KBM-7 (cell line): ENCODE results near the gene UFD1.
"Not testable (repeated sequence)": the region's sequence is repeated elsewhere in the genome, so short reads cannot be mapped to it uniquely, and the experiment has no call there.

Experiments
- DNase-seq: peaks from one replicate; pipeline ENCODE4 v3.0.0-alpha.2; 2015
- in situ Hi-C: fragments of 300-500 bp; cut with MboI; formaldehyde crosslinking; loops from 2 replicates; pipeline ENCODE4 v1.14.3; 2020; ENCODE audit warnings: low sequenced_read_pairs, low pct_unique_long_range_greater_than_20kb, mixed read lengths

Gene UFD1

DNA sequence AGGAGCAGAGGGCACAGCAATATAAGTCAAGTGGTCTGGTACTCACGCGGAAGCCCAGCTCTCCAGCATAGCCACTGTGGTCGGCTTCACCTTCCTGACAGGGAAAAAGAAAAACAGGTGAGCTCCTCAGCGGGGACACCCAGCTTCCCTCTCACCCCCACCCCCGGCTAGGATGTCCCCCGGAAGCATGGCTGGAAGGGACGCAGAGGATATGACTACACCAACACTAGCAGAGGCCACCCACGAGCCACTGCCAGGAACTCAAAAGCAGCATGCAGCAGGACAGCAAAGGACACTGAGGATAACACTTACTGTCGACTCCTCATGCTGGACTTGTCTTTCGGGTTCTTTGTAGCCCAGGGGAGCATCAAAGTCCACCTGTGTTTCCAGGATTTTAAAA lies 22.5 kb downstream of the UFD1 start:
- in situ Hi-C loops = no loop called here
- no peak for DNase-seq

DNA sequence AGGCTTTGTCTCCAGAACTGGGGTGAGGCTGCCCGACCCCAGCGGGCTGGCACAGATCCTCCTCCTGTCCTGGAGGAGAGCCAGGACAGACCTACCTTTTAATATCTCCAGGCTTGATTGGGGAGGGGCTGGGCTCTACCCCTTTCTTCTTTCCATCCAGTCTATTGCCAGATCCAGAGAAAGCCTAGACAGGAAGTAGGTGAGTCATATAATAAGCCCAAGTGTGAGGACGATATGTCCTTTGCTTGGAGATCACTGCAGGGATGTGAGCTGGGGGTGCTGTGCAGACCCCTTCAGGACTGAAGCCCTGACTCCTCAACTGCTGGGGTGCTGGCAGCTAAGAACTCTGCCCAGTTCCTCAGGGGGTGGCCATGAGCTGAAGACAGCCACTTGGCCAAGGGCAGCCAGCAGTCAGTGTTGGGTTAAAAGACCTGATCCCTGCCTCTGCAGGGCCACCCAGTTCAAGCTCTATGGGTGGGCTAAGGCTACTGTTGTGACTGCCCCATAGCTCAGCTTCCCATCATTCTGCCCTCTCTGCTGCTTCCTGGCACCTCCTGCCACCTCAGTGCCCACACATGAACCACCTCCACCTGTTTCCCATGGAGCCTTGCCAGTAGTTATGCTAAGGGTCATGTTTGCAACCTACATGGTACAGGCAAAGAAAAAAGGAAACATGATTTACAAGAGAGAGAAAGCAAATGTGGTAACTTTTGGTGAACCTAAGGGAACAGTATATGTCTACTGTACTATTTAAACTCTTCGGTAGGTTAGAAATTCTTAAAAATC lies 23.2 kb downstream of the UFD1 start:
- DNase-seq = no peak
- in situ Hi-C loops = no loop called here

DNA sequence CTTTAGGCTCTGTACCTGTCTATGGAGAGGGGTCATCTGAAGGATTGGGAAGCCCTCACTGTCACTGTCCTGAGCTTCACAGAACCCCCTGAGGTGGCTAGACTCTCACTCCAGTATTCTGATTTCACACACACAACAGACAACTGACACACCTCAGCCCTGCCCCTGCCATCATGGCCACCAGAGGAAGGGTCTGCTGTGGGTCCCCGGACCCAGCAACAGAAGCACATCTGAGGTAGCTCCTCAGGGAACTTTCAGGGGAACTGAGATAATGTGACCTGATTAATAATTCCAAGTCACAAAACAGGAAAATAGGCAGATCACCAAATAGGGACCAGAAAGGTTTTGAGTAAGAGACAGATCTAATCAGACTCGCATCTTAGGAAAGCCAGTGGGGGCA lies 24.0 kb downstream of the UFD1 start:
- in situ Hi-C loops = no loop called here
- no peak for DNase-seq

DNA sequence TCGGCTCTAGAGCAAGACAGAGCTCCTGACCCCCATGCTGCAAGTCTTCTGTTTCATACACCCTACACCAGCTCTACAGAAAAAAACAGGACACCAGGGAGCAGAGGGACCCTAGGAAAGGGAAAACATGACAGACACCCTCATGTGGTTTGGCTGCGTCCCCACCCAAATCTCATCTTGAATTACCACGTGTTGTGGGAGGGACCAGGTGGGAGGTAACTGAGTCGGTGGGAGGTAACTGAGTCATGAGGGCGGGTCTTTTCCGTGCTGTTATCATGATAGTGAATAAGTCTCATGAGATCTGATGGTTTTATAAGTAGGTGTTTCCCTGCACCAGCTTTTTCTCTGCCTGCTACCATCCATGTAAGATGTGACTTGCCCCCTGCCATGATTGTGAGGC lies 24.8 kb downstream of the UFD1 start:
- DNase-seq = no peak
- in situ Hi-C loops = no loop called here

DNA sequence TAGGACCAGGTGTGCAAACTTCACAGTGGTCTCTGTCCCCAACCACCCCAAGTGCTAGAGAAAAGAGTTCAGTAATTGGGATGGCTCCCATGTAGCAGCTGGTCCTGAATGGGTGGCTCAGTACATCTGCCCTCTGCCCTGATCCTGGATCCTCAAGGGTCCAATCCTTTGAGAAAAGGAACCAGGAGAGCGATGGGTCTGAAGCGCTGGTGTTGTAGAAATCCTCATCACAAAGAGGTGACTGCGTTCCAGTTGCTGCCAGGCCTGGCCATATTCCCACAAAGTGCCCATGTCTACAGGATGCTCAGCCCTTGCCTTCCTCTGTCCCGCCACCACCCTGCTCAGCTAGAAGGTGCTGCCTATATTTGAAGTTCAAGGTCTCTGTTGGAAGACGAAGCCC lies 25.3 kb downstream of the UFD1 start:
- in situ Hi-C loops = no loop called here

DNA sequence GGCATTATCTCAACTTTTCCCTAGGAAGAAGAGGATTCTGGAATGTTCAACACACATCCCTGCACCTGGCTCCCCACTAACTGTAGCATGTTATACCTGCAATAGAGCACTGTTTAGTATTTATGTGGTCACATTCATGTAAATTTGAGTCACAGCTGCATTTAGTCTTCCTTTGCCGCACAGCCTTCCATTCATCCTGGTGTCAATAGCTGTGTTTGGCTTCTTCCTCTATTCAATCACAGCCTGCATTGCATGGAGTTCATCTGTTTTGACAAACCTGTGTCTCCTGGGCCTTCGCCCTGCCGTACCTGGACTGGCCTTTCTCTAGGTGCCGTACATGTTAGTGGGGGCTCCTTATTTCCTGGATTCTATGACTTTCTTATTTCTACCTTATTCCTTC lies 27.4 kb downstream of the UFD1 start:
- no peak for DNase-seq
- in situ Hi-C loops = no loop called here

More for the DNA sequence above, 25.3 kb downstream of the UFD1 start:
- no peak for DNase-seq

DNA sequence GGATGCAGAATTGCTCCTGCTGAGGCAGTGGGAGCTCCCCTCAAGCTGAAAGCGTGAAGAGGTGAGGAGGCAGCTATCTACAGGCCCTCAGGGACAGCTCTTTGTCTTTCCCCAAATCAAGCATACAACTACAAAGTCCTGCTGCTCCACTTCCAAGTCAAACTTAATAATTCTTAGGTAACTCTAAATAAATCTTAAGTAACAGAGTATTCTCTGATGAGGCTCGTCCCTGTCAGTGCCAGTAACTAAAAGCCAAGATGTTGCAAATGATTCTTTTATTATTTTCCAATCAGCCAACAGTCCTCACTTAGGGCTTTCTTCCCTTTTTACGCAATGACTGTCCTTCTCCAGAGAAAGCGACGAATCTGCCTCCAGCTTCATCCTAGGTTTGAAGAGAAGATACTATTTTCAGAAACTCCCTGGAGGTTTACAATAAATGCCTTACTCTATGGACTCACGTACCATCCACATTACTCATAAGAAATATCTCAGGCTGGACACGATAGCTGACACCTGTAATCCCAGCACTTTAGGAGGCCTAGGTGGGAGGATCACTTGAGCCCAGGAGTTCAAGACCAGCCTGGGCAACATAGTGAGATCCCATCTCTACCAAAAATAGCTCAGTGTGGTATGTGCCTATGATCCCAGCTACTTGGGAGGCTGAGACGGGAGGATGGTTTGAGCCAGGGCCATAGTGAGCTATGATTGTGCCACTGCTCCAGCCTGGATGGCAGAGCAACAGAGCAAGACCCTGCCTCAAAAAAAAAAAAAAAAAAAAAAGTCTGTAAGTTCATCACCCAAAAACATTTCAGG lies 28.4 kb downstream of the UFD1 start:
- in situ Hi-C loops = no loop called here
- DNase-seq = no peak

DNA sequence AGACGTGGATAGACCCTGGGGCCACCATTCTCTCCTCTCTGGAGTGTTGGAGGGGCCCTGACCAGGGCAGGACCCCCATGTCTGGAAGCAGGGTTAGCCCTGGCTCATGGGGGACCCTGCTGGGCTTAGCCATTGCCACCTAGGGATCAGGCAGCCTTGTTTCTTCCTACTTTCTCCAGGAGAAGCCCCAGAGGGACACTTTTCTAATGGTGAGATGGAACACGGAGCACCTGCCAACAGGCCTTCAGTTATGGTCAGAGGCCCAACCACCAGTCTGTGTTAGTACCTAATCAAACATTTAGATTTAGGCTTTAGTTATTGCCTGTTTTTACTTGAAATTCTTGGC lies 29.6 kb downstream of the UFD1 start:
- in situ Hi-C loops = no loop called here

DNA sequence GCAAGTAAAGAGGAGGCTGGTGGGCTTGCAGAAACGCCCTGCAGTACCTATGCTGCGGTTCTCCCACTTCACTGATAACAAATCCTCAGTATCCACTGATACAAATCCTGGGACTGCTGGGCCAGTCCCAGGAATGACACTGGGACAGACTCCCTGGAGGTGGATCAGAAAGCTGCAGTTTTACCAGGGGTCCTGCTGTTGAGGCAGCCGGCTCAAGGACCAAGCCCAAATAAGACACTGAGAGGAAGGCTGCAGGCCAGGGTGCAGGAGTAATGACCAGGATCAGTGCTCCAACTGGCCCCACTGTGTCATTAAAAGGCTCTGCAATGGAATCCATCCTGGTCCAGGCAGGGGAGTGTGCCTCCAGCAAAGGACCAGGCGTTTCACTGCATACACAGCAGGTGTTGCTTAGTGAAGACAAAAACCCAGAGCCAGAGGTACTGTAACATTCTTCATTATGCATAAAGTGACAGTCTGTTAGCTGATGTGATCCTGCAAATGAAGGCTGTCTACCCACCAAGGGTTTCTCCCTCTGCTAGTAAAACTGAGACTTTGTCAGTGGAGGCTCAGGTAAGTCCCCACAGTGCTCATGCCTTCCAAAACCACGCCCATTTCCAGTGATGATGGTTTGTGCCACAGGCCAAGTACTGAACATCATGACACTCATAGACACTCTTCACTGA lies 30.1 kb downstream of the UFD1 start:
- in situ Hi-C loops = no loop called here
- no peak for DNase-seq

More for the DNA sequence above, 29.6 kb downstream of the UFD1 start:
- DNase-seq = no peak

DNA sequence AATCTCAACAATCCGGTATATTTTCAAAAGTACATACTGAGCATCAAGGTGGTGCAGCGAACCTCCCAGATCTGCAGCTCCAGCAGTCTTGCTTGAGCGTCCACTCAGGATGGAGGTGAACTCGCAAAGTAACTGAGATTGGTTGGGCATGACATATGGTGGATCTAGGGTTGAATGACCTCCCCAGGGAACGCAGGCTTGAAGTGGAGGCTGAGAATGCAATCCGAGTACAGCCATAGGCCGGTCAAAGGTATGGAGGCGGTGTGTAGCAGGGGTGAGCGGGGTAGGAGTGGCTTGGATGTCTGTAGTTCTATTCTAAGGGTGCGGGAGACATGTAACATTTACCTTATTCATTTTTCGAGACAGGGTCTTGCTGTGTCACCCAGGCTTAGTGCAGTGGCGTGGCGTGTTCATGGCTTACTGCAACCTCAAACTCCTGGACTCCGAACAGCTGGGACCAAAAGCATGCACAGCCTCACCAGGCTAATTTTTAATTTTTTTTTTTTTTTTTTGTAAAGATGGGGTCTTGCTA lies 30.9 kb downstream of the UFD1 start:
- in situ Hi-C loops = no loop called here
- DNase-seq = no peak

DNA sequence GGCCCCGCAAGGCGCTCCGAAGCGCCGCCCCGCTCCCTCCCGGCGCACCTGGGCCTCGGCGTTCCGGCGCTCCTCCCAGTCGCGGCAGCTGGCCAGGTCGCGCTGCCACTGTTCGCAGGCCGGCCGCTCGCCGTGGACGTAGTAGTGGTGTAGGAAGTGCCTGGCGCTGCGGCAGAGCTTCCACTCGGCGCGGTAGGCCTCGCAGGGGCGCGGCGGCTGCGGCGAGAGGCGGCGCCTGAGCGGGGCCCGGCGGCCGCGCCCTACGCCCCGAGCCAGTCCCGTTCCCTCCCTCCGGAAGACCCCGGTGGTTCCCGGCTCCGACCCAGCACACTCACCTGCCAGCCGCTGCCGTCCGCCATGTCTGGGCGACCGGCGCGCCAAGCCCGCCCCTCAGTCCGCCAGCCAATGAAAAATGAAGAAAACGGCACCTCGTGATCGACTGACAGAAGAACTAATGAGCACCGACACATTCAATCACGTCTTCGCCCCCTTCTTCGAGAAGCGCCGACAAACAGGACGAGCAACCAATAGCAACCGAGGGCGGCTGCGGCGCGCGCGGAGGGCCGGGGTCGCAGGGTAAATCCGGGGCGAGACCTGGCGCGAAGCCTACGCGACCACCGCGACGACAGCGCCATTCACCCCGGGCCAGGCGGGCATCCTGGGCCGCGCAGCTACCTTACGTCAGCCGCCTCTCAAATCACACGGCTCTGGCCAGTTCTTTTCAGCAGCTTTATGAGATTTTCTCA lies 31.5 kb downstream of the UFD1 start, which contains the start of gene C22orf39:
C22orf39 (minus strand) TSS at position 382 of the 746 bp plus-strand sequence; CDS start at position 359, 23 bp downstream.
- peak; percentile 94 for DNase-seq
- in situ Hi-C loops = no loop called here

DNA sequence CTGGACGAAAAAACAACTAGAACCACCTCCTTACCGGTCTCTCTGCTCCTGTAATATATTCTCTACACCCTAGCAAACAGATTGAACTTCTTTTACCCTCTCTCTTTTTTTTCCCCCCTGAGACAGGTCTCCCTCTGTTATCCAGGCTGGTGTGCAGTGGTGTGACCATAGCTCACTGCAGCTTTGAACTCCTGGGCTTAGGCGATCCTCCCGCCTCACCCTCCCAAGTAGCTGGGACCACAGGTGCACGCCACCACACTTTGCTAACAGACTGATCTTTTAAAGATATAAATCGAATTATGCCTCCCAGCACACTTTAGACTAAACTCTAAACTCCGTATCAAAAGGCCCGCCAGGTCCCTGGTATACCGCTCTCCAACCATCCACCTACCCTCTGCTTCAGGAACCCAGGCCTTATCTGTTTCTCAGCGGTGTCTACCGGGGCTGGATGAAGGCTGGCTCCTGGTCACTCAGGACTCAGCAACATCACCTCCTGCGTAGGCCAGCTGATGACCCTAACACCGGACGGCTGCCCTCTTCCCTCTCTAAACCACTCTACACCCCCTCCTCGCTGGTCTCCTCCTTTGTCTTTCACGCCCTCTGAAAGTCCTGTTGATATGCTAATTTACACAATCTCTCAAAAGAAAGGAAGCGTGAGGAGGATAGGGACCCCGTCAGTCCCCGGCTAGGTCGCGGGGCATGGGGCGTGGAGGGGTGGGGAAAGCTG lies 32.2 kb downstream of the UFD1 start:
- DNase-seq = no peak

DNA sequence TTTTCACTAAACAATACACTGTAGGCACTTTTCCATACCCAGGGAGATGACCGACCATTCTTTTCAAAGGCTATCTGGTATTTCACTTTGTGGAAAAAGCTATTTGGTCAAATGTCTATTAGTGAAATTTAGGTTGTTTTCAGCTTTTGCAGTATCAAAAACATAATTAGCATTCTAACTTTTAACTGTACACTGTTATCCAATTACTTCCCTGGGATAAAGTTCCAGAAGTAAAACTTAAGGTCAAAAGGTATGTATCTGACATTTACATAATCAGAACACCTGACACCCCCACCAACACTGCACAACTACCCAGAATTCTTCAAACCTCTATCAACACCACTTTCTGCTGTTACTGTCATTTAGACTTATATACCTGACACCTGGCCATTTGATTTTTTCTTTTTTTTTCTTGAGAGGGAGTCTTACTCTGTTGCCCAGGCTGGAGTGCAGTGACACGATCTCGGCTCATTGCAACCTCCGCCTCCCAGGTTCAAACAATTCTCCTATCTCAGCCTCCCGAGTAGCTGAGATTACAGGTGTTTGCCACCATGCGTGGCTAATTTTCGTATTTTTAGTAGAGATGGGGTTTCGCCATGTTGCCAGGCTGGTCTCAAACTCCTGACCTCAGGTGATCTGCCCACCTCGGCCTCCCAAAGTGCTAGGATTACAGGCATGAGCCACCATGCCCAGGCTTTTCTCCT lies 33.6 kb downstream of the UFD1 start:
- not testable (repeated sequence) for DNase-seq

More for the DNA sequence above, 32.2 kb downstream of the UFD1 start:
- in situ Hi-C loops = no loop called here

DNA sequence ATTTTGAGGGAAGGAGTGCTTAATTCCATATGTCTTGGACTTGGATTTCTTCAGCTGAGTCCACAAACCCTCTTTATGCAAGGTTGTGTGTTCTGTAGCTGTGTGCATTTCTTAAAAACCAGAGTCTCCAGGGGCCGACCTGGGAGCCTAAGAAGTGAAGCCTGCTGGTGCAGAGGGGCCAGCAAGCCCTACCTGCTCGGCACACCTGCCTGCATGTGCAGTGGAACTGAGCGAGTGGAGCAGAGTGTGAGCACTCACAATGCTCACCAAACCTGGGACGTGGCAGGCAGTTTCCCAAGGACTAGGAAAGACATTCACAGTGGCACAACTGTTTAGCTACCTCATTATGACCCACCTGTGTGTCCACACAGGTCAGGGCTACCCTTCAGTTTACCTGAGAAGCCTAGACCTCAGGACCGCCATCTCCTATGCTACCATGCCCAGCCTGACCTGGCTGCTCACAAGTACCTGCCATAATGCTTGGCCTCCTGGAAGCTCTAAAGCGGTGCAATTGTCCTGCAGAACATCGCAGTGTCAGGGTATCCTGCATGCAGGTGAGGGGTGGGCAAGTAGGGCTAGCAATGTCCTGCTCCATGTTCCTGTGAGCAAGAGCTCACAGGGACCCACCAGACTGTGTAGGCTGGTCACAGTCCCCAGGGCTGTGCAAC lies 35.3 kb downstream of the UFD1 start:
- in situ Hi-C loops = no loop called here
- DNase-seq = no peak

More for the DNA sequence above, 33.6 kb downstream of the UFD1 start:
- in situ Hi-C loops = not testable (repeated sequence)

DNA sequence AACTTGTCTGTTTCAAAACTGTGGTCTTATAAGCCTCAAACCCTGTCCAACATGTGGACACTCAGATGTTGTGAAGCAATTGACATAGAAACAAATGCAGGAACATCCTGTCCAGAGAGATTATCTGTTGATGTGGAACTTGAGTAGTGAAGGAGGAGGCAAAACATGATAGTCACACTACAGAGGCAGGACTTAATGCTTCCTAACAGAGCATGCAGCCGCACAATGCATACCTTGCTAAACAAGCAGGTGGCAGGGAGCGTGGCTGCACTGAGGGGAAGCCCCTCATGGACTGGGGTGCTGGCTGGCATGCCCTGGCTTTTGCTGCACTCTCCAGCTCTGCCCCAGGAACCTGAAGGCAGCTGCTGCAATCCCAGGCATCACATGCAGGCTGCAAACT lies 36.8 kb downstream of the UFD1 start:
- in situ Hi-C loops = no loop called here

DNA sequence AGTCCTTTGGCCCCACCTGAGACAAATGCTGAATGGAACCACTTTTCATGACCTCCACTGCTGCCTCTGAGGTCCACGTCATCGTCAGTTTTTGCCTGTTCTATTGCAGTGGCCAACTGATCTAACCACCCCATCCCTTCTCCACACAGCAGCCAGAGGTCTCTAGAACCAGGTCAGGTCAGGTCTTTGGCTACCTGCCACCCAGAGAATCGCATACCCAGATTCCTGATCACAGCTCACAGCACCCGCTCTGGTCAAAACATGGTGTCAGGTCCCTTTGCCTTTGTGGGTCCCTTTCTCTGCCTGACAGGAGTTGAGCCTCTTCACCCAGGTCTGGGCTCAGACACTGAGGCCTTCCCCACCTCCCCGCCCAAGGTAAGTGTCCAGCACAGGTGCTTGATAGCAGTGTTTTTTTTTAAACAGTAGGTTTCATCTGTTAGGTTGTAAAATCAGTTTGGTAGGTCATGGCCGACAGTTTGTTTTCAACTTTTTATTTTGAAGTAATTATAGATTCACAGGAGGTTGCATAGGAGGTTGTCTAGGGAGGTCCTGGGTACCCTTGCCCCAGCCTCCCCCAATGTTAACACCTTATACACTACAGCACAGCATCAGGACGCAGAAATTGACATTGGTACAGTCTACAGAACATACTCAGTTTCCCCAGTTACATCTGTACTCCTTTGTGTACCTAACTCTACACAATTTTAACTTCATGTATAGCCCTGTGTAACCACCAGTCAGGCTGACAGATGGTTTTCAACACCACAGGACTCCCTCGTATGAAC lies 38.4 kb downstream of the UFD1 start:
- no peak for DNase-seq
- in situ Hi-C loops = no loop called here

More for the DNA sequence above, 36.8 kb downstream of the UFD1 start:
- DNase-seq = no peak

DNA sequence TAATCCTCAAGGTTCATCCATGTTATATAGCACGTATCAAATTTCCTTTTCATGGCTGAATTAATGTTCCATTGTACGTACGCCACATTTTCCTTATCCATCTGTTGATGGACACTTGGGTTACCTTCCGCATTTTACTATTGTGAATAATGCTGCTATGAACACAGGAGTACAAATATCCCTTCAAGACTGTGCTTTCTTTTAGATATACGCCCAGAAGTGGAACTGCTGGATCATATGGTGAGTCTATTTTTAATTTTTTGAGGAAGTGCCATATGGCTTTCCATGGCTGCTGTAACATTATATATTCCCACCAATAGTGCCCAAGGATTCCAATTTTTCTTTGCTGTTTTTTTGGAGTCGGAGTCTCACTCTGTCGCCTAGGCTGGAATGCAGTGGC lies 40.7 kb downstream of the UFD1 start:
- in situ Hi-C loops = no loop called here
- DNase-seq = no peak
